Esophagus muscularis mucosa (tissue), 4 donors: ENCODE results near the gene TACC2. TPM values are rescaled to one million over a fixed set of nuclear protein-coding genes. Genes with fewer than 3 reads are reported as not detected.

Experiments used
- small RNA-seq, 3 donors: library from RNA; depleted of rRNA; stranded (forward); fragments of <200 nt; gene quantifications; one replicate each; pipeline ENCODE3, GENCODE V24; 2016
- total RNA-seq, 4 donors: library from RNA; depleted of rRNA; stranded (reverse); fragments of >200 nt; gene quantifications; one replicate each; pipeline versions ENCODE4 v1.1.0 to v1.2.1, GENCODE V29; 2016

Gene TACC2
- total RNA-seq, 4 donors from 2014 or later, result 53.7 to 99.4 (median 75.6) TPM

Small RNAs within 50 kb of the gene (small RNA-seq; reads per million reads assigned to genes)
- gene RF02219, result 0 reads per million in 3 donors

Other genes starting within 250 kb of the TACC2 start
- gene ATE1, start 61.1 kb upstream of the TACC2 start, total RNA-seq, result 10 to 100 TPM; 27.8 to 29.5 (median 28.4) TPM
- gene NSMCE4A, start 13.9 kb upstream of the TACC2 start, total RNA-seq, result 10 to 100 TPM; 63.9 to 96.8 (median 82.0) TPM